DOHH2 (cell line): Measurements from ENCODE around the gene KCTD14.

Experiments used
- H3F3A ChIP-seq: fragments of 200-600 bp; sonication (generic), shearing (Covaris generic); 2 replicates; pipeline ENCODE4 v1.6.0; 2016; ENCODE audit warnings: antibody characterized with exemption, mild to moderate bottlenecking; ENCODE audit not compliant: control insufficient read depth, insufficient read depth
- H3K27ac ChIP-seq: fragments of 200-600 bp; sonication (generic); 2 replicates; pipeline ENCODE4 v1.5.1; 2014; ENCODE audit warnings: low read depth, mild to moderate bottlenecking, low read length, moderate library complexity
- H3K27me3 ChIP-seq: fragments of 200-600 bp; sonication (generic); 2 replicates; pipeline ENCODE4 v1.6.1; 2014; ENCODE audit warnings: mild to moderate bottlenecking, low read length, mixed read lengths; ENCODE audit not compliant: control insufficient read depth
- H3K36me3 ChIP-seq: fragments of 200-600 bp; sonication (generic); 2 replicates; pipeline ENCODE4 v1.6.1; 2014; ENCODE audit warnings: mild to moderate bottlenecking, low read length, moderate library complexity, mixed read lengths; ENCODE audit not compliant: control insufficient read depth
- H3K4me1 ChIP-seq: fragments of 200-600 bp; sonication (generic); 2 replicates; pipeline ENCODE4 v1.6.1; 2014; ENCODE audit warnings: mild to moderate bottlenecking, low read length, mixed read lengths; ENCODE audit not compliant: control insufficient read depth
- H3K4me2 ChIP-seq: fragments of 200-600 bp; sonication (generic); 2 replicates; pipeline ENCODE4 v1.6.0; 2014; ENCODE audit warnings: mild to moderate bottlenecking, low read length, moderate library complexity
- H3K4me3 ChIP-seq: fragments of 200-600 bp; sonication (generic); 2 replicates; pipeline ENCODE4 v1.5.1; 2014; ENCODE audit warnings: mild to moderate bottlenecking, low read length, mixed read lengths
- H3K79me2 ChIP-seq: fragments of 200-600 bp; sonication (generic); 2 replicates; pipeline ENCODE4 v1.6.1; 2014; ENCODE audit warnings: mild to moderate bottlenecking, low read length, mixed read lengths; ENCODE audit not compliant: control insufficient read depth
- H3K9me2 ChIP-seq: fragments of 200-600 bp; sonication (generic); replicated peaks from 2 replicates; pipeline ENCODE4 v1.6.1; 2014; ENCODE audit warnings: mild to moderate bottlenecking, low read length, mixed read lengths; ENCODE audit not compliant: control insufficient read depth
- H3K9me3 ChIP-seq: fragments of 200-600 bp; sonication (generic); 2 replicates; pipeline ENCODE4 v1.6.1; 2014; ENCODE audit warnings: antibody characterized with exemption, low read length, mixed read lengths; ENCODE audit not compliant: control insufficient read depth, insufficient read depth
- H4K20me1 ChIP-seq: fragments of 200-600 bp; sonication (generic); 2 replicates; pipeline ENCODE4 v1.6.0; 2014; ENCODE audit warnings: low read depth, mild to moderate bottlenecking, antibody characterized with exemption, low read length, moderate library complexity; ENCODE audit not compliant: control insufficient read depth, insufficient read depth
- CTCF ChIP-seq: fragments of 200-600 bp; sonication (generic); IDR thresholded peaks from one replicate; pipeline ENCODE4 v1.5.1; 2014; ENCODE audit warnings: antibody characterized with exemption, mild to moderate bottlenecking, low read depth, low read length; ENCODE audit not compliant: poor library complexity, severe bottlenecking
- EZH2phosphoT487 ChIP-seq: fragments of 200-600 bp; sonication (generic); IDR thresholded peaks from 2 replicates; pipeline ENCODE4 v1.6.1; 2017; ENCODE audit warnings: borderline replicate concordance, mild to moderate bottlenecking, antibody characterized with exemption, low read length, moderate library complexity, mixed read lengths

Gene KCTD14

GRCh38 chr11:78037056-78037455 lies 14.0 kb upstream of the KCTD14 start:
- Histone ChIP-seq H3K9me2 (no peaks in the 10 kb centered on the region), H3K4me1 (peaks cover 9% of the 10 kb centered on the region), H4K20me1 (no peaks in the 10 kb centered on the region), H3K27me3 (no peaks in the 10 kb centered on the region), H3K4me3 (no peak overlapping the region), H3F3A (no peaks in the 10 kb centered on the region), H3K79me2 (no peaks in the 10 kb centered on the region), H3K9me3 (no peaks in the 10 kb centered on the region), H3K36me3 (no peaks in the 10 kb centered on the region), H3K4me2 (no peak overlapping the region), H3K27ac (no peak overlapping the region)
- TF ChIP-seq EZH2phosphoT487 (no peak), CTCF (no peak)

DNA sequence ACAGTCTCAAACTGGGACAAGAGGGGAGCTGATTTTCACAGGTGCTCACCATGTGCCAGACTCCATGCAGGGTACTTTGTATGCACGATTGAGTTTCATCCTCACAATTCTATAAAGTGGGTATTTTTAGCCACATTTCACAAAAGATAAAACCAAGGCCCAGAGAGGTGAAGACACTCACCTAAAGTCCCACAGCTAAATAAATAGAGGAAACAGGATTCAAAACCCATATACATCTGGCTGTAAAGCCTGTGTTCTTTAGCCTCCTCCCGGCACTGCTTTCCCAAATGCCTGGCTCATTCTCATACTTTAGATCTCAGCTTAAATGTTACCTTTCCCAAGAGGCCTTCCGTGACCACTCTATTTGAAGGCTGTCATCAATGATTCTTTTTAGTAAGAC lies 13.2 kb upstream of the KCTD14 start:
- Histone ChIP-seq H3K9me2 (no peaks in the 10 kb centered on the region), H3K4me2 (no peak overlapping the region), H4K20me1 (no peaks in the 10 kb centered on the region), H3K36me3 (no peaks in the 10 kb centered on the region), H3K79me2 (no peaks in the 10 kb centered on the region), H3K4me1 (peaks cover 9% of the 10 kb centered on the region), H3K27me3 (no peaks in the 10 kb centered on the region), H3F3A (no peaks in the 10 kb centered on the region), H3K9me3 (no peaks in the 10 kb centered on the region), H3K4me3 (no peak overlapping the region), H3K27ac (no peak overlapping the region)
- TF ChIP-seq EZH2phosphoT487 (no peak), CTCF (no peak)

GRCh38 chr11:78034623-78035022 lies 11.5 kb upstream of the KCTD14 start:
- Histone ChIP-seq H3K4me2 (no peak overlapping the region), H3K27ac (no peak overlapping the region)

More at GRCh38 chr11:78034623-78035022, 11.5 kb upstream of the KCTD14 start:
- Histone ChIP-seq H3K36me3 (no peaks in the 10 kb centered on the region), H4K20me1 (no peaks in the 10 kb centered on the region), H3K27me3 (0 out of 2 replicates have a peak, but pooled peaks cover 2% of the 10 kb centered on the region), H3F3A (no peaks in the 10 kb centered on the region), H3K9me3 (no peaks in the 10 kb centered on the region), H3K4me1 (peaks cover under 1% of the 10 kb centered on the region), H3K9me2 (no peaks in the 10 kb centered on the region), H3K4me3 (no peak overlapping the region), H3K79me2 (no peaks in the 10 kb centered on the region)
- TF ChIP-seq EZH2phosphoT487 (no peak), CTCF (no peak)
